Measurements from ENCODE around the gene RHOB. TPM values are rescaled to one million over a fixed set of nuclear protein-coding genes. Genes with fewer than 3 reads are reported as not detected.
A peak's percentile ranks its signal among the peaks of the same experiment; 100 is the strongest.

The RHOB gene
- total RNA-seq, 1 donor from 2014 or later: 18.5 TPM

DNA sequence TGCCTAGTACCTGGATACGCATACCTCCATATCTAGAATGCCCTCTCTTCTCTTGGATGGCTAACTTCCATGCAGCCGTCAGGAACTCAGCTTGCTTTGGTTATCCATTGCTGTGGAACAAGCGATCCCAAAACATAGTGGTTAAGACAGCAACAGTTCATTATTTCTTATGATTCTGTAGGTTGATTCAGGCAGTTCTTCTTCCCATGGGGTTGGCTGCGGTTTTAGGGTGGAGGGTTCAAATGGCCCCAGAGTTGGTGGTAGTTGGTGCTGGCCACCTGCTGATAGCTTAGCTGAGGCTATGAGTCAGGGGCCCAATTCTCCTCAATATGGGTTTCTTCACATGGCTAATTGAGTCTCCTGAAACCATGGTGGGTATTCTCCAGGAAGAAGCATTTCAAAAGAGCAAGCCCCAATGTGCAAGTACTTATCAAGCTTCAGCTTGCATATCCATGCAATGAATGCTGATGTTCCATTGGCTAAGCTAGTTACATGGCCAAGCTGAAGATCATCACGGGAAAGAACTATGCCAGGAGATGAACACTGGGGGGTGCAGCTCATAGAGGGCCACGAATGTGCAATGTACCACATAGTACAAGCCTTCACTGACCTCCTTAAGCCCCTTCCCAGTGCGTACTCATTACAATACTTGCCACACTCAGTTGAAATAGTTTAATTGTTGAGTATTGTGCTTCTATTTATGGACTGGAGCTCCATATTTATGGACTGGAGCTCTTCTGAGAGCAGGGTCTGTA lies 10.0 kb upstream of the RHOB start:
- Mint-ChIP-seq H3K36me3 (ENCODE audit: low read depth) (no peaks in the 10 kb centered on the region), H3K9me3 (no peaks in the 10 kb centered on the region), H3K27me3 (peaks cover 49% of the 10 kb centered on the region), H3K4me3 (no peak overlapping the region), H3K27ac (no peak overlapping the region), H3K4me1 (peaks cover 3% of the 10 kb centered on the region)
- no peak for DNase-seq
- intact Hi-C loops (cut with micrococcal nuclease): no loop called here

DNA sequence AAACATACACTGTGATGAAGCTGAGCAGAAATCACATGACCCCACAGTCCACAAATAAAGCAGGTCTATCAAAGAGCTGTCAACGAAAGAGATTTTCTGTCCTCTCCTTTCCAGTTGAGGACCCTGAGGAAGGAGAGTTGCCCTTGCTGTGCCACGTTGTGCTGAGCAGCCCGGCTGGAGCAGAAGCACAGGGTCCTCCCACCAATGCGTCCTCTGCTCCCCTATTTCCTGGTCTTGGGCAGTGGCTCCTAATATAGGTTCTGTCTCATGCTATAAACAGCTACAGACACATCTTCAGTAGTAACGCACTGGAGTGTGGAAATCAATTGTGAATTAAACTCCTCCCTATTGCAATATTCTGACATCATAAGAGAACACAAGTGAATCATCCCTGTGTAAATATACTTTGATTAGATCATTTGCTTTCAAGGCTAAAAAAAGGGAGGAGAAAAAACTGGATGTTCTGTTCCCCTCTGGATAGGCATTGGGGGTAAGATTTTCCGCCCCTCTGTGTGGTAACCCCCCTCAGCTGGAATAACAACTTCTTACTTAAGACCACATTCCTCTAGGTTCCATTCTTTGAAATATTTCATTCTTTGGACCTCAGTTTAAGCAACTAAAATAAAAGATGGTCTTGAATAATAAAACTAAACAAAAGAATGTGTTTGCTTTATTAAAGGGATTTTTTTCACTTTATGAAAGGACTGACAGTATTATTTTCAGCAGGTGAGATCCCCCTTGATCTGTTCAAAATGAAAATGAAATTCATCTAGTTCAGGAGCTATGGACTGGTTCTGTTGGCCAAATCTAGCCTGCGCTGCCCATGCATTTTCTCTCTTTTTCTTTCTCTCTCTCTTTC lies 8.3 kb upstream of the RHOB start:
- Mint-ChIP-seq H3K9me3 (no peaks in the 10 kb centered on the region), H3K4me1 (peaks cover 3% of the 10 kb centered on the region), H3K27me3 (peaks cover 46% of the 10 kb centered on the region), H3K4me3 (no peak overlapping the region), H3K36me3 (ENCODE audit: low read depth) (no peaks in the 10 kb centered on the region), H3K27ac (no peak overlapping the region)
- DNase-seq: no peak
- intact Hi-C loops (cut with micrococcal nuclease): no loop called here

DNA sequence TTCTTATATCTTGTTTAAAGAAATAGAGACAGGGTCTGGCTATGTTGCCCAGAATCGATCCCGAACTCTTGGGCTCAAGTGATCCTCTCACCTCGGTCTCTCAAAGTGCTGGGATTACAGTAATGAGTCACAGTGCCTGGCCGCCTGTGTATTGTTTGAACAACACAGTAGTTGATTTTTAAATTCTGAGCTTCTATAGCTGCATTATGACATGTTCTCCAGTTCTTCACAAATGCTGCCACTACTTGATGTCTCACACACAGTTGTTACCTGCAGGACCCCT lies 7.7 kb upstream of the RHOB start:
- H3K4me3 Mint-ChIP-seq: no peak overlapping the region

DNA sequence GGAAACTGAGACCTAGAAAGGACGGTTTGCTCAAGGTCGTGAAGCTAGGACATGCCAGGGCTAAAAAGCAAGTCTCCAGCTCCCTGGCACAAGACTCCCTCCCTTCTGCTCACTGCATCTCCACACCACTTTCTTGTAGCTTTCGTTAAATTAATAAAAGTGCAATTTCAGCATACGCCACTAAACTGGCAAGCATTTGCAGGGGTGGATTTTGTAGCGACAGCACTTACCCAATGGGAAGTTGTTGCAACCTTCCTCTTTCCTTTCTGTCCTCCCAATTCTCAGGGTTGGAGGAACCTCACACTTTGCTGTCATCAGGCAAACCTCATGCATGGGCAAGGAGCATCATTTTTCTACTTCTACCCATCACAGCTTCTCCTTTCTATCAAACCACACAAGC lies 7.4 kb upstream of the RHOB start:
- Mint-ChIP-seq H3K27ac (no peak overlapping the region), H3K4me3 (no peak overlapping the region), H3K27me3 (peaks cover 50% of the 10 kb centered on the region), H3K36me3 (ENCODE audit: low read depth) (no peaks in the 10 kb centered on the region), H3K9me3 (no peaks in the 10 kb centered on the region), H3K4me1 (peaks cover 3% of the 10 kb centered on the region)
- intact Hi-C loops (cut with micrococcal nuclease): no loop called here
- no peak for DNase-seq

More for the DNA sequence above, 7.7 kb upstream of the RHOB start:
- peaks cover 48% of the 10 kb centered on the region for H3K27me3 Mint-ChIP-seq
- no peak for DNase-seq
- intact Hi-C loops (cut with micrococcal nuclease): no loop called here
- no peak overlapping the region for H3K27ac Mint-ChIP-seq
- H3K36me3 Mint-ChIP-seq (ENCODE audit: low read depth): no peaks in the 10 kb centered on the region
- no peaks in the 10 kb centered on the region for H3K9me3 Mint-ChIP-seq
- peaks cover 3% of the 10 kb centered on the region for H3K4me1 Mint-ChIP-seq

DNA sequence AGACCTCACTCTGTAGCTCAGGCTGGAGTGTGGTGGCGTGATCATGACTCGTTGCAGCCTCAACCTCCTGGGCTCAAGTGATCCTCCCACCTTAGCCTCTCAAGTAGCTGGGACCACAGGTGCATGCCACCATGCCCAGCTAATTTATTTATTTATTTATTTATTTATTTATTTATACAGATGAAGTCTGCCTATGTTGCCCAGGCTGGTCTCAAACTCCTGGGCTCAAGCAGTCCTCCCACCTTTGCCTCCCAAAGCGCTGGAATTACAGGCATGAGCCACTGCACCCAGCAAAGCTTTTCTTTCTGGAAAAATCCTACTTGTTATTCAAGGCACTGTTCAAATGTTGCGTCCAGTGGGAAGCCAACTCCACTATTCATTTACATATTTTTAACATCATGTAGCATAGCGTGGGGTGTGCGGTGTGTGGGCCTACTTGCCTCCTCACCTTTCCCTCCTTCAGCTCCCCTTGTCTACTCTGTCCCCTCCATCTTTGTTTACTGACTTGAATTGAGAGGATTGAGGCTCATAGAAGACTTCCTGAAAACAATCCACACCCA lies 6.8 kb upstream of the RHOB start:
- intact Hi-C loops (cut with micrococcal nuclease): loop anchor here (10.0 kb wide), 2 partner anchors 385 to 535 kb away; partner anchors contain the start of genes LDAH and TTC32
- H3K9me3 Mint-ChIP-seq: no peaks in the 10 kb centered on the region
- no peak overlapping the region for H3K27ac Mint-ChIP-seq
- H3K4me3 Mint-ChIP-seq: no peak overlapping the region
- no peak for DNase-seq
- no peaks in the 10 kb centered on the region for H3K36me3 Mint-ChIP-seq (ENCODE audit: low read depth)
- peaks cover 54% of the 10 kb centered on the region for H3K27me3 Mint-ChIP-seq
- peaks cover 4% of the 10 kb centered on the region for H3K4me1 Mint-ChIP-seq

DNA sequence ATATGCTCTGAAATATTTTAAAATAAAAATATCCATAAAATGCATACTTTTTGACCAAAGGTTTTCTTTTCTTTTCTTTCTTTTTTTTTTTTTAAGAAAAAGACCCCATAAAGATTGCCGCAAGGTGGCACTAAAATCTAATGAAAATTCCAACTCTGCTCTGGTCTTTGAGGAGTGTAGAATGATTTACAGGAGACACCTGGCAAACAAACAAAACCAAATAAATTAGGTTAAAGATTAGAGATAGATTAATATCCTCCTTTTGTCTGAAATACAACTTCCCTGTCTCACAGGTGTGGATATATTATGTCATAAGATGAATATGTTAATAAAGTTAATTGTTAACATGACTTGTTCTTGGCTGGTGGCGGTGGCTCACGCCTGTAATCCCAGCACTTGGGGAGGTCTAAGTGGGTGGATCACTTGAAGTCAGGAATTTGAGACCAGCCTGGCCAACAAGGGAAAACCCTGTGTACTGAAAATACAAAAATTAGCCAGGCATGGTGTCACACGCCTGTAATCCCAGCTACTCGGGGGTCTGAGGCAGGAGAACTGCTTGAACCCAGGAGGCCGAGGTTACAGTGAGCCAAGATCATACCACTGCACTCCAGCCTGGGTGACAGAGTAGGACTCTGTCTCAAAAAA lies 3.5 kb upstream of the RHOB start:
- intact Hi-C loops (cut with micrococcal nuclease): loop anchor here (1.0 to 10.0 kb wide), 3 partner anchors 199 to 539 kb away; partner anchors contain the start of genes LDAH and TTC32
- DNase-seq: peak; percentile 74
- Mint-ChIP-seq H3K27me3 (peaks cover 58% of the 10 kb centered on the region), H3K9me3 (no peaks in the 10 kb centered on the region), H3K27ac (no peak overlapping the region), H3K4me3 (no peak overlapping the region), H3K4me1 (peaks cover 9% of the 10 kb centered on the region), H3K36me3 (ENCODE audit: low read depth) (no peaks in the 10 kb centered on the region)

DNA sequence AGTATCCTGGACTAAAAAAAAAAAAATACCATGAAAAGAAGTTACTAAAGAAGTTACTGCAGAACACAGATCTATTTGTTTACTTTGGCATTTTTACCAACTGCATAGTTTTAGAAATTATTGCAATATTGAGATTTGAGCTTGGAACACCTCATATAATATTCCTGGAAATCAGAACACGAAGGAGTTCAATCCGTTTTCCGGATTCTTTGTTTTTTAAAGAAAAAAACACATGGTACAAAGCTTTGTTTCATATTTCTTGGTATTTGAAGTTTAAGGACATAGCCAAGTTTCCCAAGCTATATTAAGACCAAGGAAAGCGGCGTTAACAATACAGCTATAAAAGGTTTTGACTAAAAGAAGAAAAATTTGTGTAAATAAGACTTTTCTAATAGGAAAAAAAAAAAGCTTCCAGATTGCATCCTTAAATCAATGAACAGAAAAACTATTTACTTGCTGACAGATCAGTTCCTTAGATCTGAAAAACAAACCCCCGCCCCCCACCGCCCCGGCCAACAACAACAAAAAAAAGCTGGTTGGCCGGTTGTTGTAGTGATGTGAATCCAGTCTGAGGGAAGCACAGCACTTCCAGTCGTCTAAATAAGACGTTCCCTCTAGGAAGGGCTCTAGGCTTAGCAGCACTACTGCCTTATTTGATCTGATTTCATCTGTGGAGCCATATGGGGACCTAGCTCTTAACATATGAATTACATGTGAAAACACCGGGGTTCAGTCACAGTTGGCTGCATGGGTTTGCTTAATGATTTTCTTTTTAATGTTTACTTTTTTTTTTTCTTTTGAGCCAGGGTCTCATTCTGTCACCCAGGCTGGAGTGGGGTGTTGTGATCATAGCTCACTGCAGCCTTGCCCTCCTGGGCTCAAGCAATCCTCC lies 2.5 kb upstream of the RHOB start:
- Mint-ChIP-seq H3K27me3 (peaks cover 57% of the 10 kb centered on the region), H3K27ac (no peak overlapping the region), H3K4me3 (no peak overlapping the region), H3K9me3 (no peaks in the 10 kb centered on the region), H3K36me3 (ENCODE audit: low read depth) (no peaks in the 10 kb centered on the region), H3K4me1 (peaks cover 9% of the 10 kb centered on the region)
- no peak for DNase-seq
- intact Hi-C loops (cut with micrococcal nuclease): loop anchor here (10.0 kb wide), 2 partner anchors 380 to 540 kb away; partner anchors contain the start of genes LDAH and TTC32

DNA sequence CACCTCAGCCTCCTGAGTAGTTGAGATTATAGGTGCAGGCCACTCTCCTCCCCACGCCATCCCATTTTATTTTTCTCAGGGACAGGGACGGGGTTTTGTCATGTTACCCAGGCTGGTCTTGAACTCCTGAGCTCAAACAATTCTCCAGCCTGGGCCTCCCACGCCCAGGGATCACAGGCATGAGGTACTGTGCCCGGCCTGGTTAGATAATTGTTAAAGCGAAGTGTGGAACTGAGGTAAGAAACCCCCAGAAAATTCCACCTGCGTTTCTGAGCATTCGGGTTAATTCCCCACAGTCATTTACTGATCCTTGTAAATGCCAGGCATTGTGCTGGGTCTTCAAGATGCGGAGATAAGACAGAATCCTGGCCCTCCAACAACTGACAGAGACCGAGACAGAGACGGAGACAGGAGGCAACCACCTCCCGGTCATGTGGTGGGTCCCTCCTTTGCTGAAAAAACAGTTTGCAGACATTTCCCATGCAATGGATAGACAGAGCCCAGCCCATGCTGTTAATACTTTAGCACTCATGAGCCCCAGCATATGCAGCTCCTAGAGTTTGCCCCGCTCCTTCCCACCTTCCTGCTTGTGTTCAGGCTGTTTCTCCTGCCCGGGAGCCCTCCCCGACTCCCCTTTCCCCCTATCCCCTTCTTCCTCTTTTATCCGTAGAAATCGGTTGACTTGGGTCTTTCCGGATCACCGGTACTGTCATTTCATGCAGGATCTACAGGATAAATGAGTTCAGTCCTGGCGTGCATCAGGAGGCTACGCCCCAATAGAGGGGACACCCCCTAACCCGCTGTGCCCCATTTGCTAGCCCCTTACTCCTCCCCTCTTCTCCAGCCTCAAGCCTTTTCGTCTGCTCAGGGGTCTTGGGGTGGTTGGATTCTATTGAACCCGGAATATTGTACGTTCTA lies 1.6 kb upstream of the RHOB start:
- Mint-ChIP-seq H3K4me3 (no peak overlapping the region), H3K9me3 (no peaks in the 10 kb centered on the region), H3K36me3 (ENCODE audit: low read depth) (no peaks in the 10 kb centered on the region), H3K27me3 (peaks cover 55% of the 10 kb centered on the region), H3K27ac (no peak overlapping the region), H3K4me1 (peaks cover 9% of the 10 kb centered on the region)
- intact Hi-C loops (cut with micrococcal nuclease): loop anchor here (5.0 to 10.0 kb wide), 4 partner anchors 380 to 1098 kb away; partner anchors contain the start of genes LDAH and TTC32
- no peak for DNase-seq

DNA sequence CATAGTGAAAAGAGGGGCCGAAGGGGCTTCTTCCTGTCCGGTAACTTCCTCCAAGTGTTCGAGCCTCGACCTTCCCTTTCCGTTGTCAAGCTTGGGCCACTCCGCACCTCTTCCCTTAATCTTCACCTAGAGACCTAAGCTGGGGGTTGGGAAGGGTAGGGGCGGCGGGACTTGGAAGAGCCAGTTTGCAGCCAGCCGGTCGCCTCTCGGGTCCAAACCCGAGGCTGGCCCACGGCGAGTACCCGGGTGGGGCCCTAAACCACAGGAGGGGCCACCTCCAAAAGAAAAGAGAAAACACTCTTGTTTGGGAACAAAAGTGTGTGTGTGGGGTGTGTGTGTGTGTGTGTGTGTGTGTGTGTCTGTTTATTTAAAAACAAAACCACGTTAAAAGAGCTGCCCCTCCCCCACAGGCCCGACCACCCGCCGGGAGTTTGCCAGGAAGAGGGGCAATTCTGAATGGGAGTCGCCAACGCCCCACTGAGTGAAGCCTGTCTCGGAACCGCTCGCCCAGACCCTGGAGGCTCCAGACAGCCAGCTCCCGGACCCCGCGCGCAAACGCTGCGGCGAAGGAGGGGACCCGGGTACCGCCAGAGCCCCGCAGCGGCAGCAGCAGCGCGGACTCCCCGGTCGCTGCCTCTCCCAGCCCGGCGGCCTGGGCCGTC lies 488 bp upstream of the RHOB start:
- peak overlapping the region; percentile 74 for H3K4me3 Mint-ChIP-seq
- H3K4me1 Mint-ChIP-seq: peaks cover 6% of the 10 kb centered on the region
- no peaks in the 10 kb centered on the region for H3K36me3 Mint-ChIP-seq (ENCODE audit: low read depth)
- no peak for DNase-seq
- H3K27ac Mint-ChIP-seq: no peak overlapping the region
- intact Hi-C loops (cut with micrococcal nuclease): loop anchor here (2.0 to 10.0 kb wide), 6 partner anchors 16 to 1099 kb away; partner anchors contain the start of genes LDAH and TTC32
- no peaks in the 10 kb centered on the region for H3K9me3 Mint-ChIP-seq
- peaks cover 54% of the 10 kb centered on the region for H3K27me3 Mint-ChIP-seq

DNA sequence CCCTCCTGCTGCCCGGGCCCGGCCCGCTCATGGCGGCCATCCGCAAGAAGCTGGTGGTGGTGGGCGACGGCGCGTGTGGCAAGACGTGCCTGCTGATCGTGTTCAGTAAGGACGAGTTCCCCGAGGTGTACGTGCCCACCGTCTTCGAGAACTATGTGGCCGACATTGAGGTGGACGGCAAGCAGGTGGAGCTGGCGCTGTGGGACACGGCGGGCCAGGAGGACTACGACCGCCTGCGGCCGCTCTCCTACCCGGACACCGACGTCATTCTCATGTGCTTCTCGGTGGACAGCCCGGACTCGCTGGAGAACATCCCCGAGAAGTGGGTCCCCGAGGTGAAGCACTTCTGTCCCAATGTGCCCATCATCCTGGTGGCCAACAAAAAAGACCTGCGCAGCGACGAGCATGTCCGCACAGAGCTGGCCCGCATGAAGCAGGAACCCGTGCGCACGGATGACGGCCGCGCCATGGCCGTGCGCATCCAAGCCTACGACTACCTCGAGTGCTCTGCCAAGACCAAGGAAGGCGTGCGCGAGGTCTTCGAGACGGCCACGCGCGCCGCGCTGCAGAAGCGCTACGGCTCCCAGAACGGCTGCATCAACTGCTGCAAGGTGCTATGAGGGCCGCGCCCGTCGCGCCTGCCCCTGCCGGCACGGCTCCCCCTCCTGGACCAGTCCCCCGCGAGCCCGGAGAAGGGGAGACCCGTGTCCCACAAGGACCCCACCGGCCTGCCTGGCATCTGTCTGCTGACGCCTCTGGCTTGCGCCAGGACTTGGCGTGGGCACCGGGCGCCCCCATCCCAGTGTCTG lies 767 bp downstream of the RHOB start:
- Mint-ChIP-seq H3K27me3 (peaks cover 57% of the 10 kb centered on the region), H3K36me3 (ENCODE audit: low read depth) (no peaks in the 10 kb centered on the region)

More for the DNA sequence above, 767 bp downstream of the RHOB start:
- Mint-ChIP-seq H3K4me3 (peak overlapping the region; percentile 77), H3K4me1 (peaks cover 6% of the 10 kb centered on the region), H3K9me3 (no peaks in the 10 kb centered on the region), H3K27ac (peak overlapping the region; percentile 74)
- DNase-seq: peak; percentile 71
- intact Hi-C loops (cut with micrococcal nuclease): loop anchor here (1.0 to 10.0 kb wide), 7 partner anchors 17 to 1100 kb away; partner anchors contain the start of genes HS1BP3, LDAH and TTC32

Measured in activated CD4-positive, alpha-beta T cell treated with anti-CD3 and anti-CD28 coated beads, Interleukin-2, amount 10 ng/mL, durations not matched to agents 24 days and 14 days (primary cell).